ENCODE results near the gene SPEN.

SPEN gene

GRCh38 chr1:15941899-15942660 lies 94.6 kb downstream of the SPEN start:
- Histone ChIP-seq H3K4me1 (ENCODE audit: control insufficient read depth in 1 of 2, insufficient read depth in 2 of 2, low read length in 2 of 2) (peaks cover 6 to 13% of the 10 kb centered on the region in 2 donors), H3K4me3 (ENCODE audit: low read depth in 1 of 2, low read length in 2 of 2) (no peak overlapping the region), H3K9me3 (ENCODE audit: control insufficient read depth in 1 of 2, low read length in 2 of 2) (no peaks in the 10 kb centered on the region), H3K36me3 (ENCODE audit: control insufficient read depth in 1 of 2, insufficient read depth in 2 of 2, low read length in 2 of 2) (peaks cover 59 to 84% of the 10 kb centered on the region in 2 donors), H3K27ac (ENCODE audit: low read length) (no peak overlapping the region), H3K27me3 (ENCODE audit: low read depth, low read length) (no peaks in the 10 kb centered on the region)

DNA sequence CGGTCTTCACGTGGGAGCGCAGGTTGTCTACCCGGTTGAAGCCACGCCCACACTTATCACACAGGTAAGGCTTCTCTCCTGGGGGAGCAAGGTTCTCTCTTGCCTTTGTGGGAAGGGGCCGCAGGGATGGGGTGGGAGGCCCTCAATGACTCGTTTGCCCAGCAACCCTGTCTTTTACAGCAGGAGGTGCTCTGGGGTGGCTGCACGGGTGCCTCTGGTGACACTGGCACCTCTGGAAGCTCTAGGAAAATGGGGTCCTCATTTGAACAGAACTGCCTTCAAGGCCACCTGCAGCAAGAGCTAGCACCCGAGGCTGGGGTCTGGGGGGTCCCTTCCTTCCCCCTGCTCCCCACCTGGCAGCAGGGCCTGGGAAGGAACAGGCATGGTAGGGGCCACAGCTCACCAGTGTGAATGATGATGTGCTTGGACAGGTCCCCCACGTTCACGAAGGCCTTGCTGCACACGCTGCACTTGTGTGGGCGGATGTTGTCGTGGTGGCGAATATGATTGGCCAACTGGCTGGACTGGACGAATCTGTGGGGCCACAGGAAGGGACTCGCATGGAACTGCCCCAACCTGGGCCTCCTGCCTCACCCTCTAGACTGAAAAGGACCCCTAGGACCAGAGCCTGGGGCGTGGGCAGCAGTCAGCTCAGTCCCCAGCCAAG lies 95.3 kb downstream of the SPEN start:
- Histone ChIP-seq H3K4me3 (ENCODE audit: low read depth in 1 of 2, low read length in 2 of 2) (no peak overlapping the region), H3K27ac (ENCODE audit: low read length) (no peak overlapping the region), H3K36me3 (ENCODE audit: control insufficient read depth in 1 of 2, insufficient read depth in 2 of 2, low read length in 2 of 2) (peaks cover 62 to 84% of the 10 kb centered on the region in 2 donors)

DNA sequence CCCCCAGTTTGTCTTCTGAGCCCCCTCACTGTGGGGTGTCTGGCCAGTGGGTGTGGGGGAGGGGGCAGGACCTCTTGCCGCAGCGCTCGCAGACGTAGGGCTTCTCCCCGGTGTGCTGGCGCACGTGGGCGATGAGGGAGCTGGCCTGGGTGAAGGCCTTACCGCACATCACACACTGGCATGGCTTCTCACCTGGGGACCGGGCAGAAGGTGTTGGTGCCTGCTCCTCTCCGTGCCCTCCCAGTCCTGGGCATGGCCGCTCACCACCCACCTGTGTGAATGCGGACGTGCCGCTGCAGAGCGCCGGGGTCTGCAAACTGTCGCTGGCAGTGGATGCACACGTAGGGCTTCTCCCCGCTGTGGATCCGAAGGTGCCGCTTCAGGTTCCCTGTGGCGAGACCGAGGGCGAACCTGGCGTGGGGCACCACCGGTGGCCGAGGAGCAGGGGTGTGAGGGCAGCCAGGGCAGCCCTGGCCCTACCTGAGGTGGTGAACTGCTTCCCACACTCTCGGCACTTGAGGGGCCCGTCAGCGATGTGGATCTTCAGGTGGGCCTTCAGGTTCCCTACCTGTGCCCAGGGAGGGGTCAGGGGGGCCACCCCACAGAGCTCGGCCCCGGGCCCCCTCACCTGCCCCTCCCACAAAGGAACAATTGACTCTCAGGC lies 96.0 kb downstream of the SPEN start:
- no peaks in the 10 kb centered on the region for H3K27me3 ChIP-seq (ENCODE audit: low read depth, low read length)
- no peaks in the 10 kb centered on the region for H3K9me3 ChIP-seq (ENCODE audit: control insufficient read depth in 1 of 2, low read length in 2 of 2)
- H3K27ac ChIP-seq (ENCODE audit: low read length), result no peak overlapping the region
- H3K4me1 ChIP-seq (ENCODE audit: control insufficient read depth in 1 of 2, insufficient read depth in 2 of 2, low read length in 2 of 2), result peaks cover 9 to 17% of the 10 kb centered on the region in 2 donors
- no peak overlapping the region for H3K4me3 ChIP-seq (ENCODE audit: low read depth in 1 of 2, low read length in 2 of 2)
- peaks cover 65 to 84% of the 10 kb centered on the region in 2 donors for H3K36me3 ChIP-seq (ENCODE audit: control insufficient read depth in 1 of 2, insufficient read depth in 2 of 2, low read length in 2 of 2)

More for the DNA sequence above, 95.3 kb downstream of the SPEN start:
- Histone ChIP-seq H3K9me3 (ENCODE audit: control insufficient read depth in 1 of 2, low read length in 2 of 2) (no peaks in the 10 kb centered on the region), H3K4me1 (ENCODE audit: control insufficient read depth in 1 of 2, insufficient read depth in 2 of 2, low read length in 2 of 2) (peaks cover 6 to 13% of the 10 kb centered on the region in 2 donors), H3K27me3 (ENCODE audit: low read depth, low read length) (no peaks in the 10 kb centered on the region)

GRCh38 chr1:15943992-15944307 lies 96.4 kb downstream of the SPEN start:
- Histone ChIP-seq H3K4me3 (ENCODE audit: low read depth in 1 of 2, low read length in 2 of 2) (no peak overlapping the region), H3K9me3 (ENCODE audit: control insufficient read depth in 1 of 2, low read length in 2 of 2) (no peaks in the 10 kb centered on the region), H3K27me3 (ENCODE audit: low read depth, low read length) (no peaks in the 10 kb centered on the region), H3K36me3 (ENCODE audit: control insufficient read depth in 1 of 2, insufficient read depth in 2 of 2, low read length in 2 of 2) (peaks cover 60 to 79% of the 10 kb centered on the region in 2 donors), H3K4me1 (ENCODE audit: control insufficient read depth in 1 of 2, insufficient read depth in 2 of 2, low read length in 2 of 2) (peaks cover 13 to 18% of the 10 kb centered on the region in 2 donors), H3K27ac (ENCODE audit: low read length) (no peak overlapping the region)

DNA sequence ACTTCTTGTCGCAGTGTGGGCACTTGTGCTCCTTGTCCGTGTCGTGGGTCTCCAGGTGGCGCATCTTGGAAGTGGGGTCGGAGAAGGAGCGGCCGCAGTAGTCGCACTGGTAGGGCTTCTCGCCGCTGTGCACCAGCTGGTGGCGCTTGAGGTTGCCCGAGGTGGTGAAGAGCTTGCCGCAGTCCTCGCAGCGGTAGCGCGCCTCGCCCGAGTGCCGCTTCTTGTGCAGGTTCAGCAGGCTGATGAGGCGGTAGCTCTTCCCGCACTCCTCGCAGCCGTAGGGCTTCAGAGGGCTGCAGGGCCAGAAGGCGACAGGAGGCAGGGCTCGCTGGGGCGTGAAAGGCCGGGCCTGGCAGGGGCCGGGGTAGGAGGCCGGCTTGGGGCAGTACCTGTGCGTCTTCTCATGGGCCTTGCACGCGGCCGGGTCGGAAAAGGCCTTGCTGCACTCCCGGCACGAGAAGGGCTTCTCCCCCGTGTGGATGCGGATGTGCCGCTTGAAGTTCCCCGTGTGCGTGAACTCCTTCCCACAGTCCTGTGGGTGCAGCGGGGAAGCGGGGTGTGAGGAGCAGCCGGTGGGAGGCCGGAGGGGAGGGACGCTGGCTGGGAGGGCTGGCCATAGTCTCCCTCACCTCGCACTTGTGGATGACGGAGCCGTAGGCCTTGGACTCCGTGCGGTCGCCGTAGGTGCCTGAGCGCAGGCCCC lies 97.0 kb downstream of the SPEN start:
- Histone ChIP-seq H3K9me3 (ENCODE audit: control insufficient read depth in 1 of 2, low read length in 2 of 2) (no peaks in the 10 kb centered on the region), H3K4me1 (ENCODE audit: control insufficient read depth in 1 of 2, insufficient read depth in 2 of 2, low read length in 2 of 2) (peaks cover 14 to 15% of the 10 kb centered on the region in 2 donors), H3K27ac (ENCODE audit: low read length) (no peak overlapping the region), H3K4me3 (ENCODE audit: low read depth in 1 of 2, low read length in 2 of 2) (no peak overlapping the region), H3K27me3 (ENCODE audit: low read depth, low read length) (no peaks in the 10 kb centered on the region), H3K36me3 (ENCODE audit: control insufficient read depth in 1 of 2, insufficient read depth in 2 of 2, low read length in 2 of 2) (peaks cover 58 to 81% of the 10 kb centered on the region in 2 donors)

DNA sequence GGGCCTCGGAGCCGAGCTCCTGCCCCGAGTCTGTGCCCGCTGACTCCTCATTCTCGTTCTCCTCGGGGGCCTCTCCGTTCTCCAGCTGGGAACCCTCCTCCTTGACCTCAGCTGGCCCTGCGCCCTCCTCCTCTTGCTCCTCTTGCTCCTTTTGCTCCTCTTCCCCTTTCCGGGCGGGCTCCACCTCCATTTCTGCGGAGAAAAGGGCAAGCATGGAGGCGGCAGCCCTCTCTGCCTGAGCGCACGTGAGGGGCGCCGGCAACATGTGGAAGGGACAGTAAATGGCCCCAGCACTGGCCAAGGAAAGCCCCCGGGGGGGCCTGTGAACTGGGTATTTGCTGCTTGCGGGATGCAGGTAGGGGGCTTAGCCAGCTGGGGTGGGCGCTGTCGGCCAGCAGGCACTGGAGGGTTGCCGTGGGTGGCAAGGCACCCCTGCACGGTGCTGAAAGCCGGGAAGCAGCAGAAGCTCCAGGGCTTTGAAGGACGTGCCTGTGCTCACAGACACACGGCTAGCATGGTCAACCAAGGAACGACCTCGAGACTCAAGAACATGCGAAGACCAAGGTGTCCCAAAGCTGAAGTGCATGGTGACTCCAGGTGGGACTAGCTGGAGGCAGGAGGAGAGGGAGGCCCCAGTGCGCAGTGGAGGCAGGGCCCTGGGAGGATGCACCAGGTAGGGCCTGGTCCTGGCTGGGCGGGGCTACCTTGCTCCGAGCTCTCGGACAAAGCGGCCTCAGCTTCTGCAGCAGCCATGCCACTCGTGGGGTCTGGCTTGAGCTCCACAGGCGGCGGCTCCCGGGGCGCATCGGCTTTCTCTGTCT lies 97.7 kb downstream of the SPEN start:
- H3K36me3 ChIP-seq (ENCODE audit: control insufficient read depth in 1 of 2, insufficient read depth in 2 of 2, low read length in 2 of 2), result peaks cover 57 to 81% of the 10 kb centered on the region in 2 donors

DNA sequence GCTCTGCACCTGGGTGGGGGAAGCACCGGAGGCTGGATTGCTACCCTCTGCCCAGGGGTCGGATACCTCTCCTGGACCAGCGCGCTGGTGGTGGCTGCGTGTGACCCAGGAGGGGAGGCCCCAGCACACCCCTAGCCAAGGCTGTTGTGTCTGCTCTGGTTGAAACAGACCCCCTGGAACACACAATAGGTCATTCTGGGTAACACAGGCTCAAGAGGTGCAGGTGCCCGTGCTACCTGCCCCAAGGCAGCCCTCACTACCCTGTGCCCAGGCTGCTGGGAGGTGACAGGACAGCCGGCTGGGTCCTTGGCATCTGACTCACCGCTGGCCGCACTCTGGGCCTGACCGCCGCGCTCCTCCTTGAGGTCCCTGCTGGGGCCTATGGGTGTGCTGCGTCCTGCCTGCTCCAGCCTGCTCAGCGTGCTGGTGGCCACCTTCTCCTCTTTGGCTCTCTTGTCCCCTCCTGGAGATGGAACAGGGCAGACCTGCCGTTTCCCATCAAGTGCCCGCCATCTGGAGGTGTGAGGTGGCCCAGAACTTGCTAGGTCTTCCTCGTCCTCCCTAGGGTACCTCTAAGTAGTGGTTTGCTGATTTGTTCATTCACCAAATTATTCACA lies 98.4 kb downstream of the SPEN start:
- Histone ChIP-seq H3K4me3 (ENCODE audit: low read depth in 1 of 2, low read length in 2 of 2) (no peak overlapping the region), H3K36me3 (ENCODE audit: control insufficient read depth in 1 of 2, insufficient read depth in 2 of 2, low read length in 2 of 2) (peaks cover 50 to 74% of the 10 kb centered on the region in 2 donors), H3K4me1 (ENCODE audit: control insufficient read depth in 1 of 2, insufficient read depth in 2 of 2, low read length in 2 of 2) (peaks cover 24% of the 10 kb centered on the region in 2 donors), H3K9me3 (ENCODE audit: control insufficient read depth in 1 of 2, low read length in 2 of 2) (no peaks in the 10 kb centered on the region), H3K27me3 (ENCODE audit: low read depth, low read length) (no peaks in the 10 kb centered on the region), H3K27ac (ENCODE audit: low read length) (no peak overlapping the region)

More for the DNA sequence above, 97.7 kb downstream of the SPEN start:
- H3K4me3 ChIP-seq (ENCODE audit: low read depth in 1 of 2, low read length in 2 of 2), result no peak overlapping the region
- H3K27ac ChIP-seq (ENCODE audit: low read length), result no peak overlapping the region
- H3K9me3 ChIP-seq (ENCODE audit: control insufficient read depth in 1 of 2, low read length in 2 of 2), result no peaks in the 10 kb centered on the region
- H3K4me1 ChIP-seq (ENCODE audit: control insufficient read depth in 1 of 2, insufficient read depth in 2 of 2, low read length in 2 of 2), result peaks cover 16 to 19% of the 10 kb centered on the region in 2 donors
- H3K27me3 ChIP-seq (ENCODE audit: low read depth, low read length), result no peaks in the 10 kb centered on the region

DNA sequence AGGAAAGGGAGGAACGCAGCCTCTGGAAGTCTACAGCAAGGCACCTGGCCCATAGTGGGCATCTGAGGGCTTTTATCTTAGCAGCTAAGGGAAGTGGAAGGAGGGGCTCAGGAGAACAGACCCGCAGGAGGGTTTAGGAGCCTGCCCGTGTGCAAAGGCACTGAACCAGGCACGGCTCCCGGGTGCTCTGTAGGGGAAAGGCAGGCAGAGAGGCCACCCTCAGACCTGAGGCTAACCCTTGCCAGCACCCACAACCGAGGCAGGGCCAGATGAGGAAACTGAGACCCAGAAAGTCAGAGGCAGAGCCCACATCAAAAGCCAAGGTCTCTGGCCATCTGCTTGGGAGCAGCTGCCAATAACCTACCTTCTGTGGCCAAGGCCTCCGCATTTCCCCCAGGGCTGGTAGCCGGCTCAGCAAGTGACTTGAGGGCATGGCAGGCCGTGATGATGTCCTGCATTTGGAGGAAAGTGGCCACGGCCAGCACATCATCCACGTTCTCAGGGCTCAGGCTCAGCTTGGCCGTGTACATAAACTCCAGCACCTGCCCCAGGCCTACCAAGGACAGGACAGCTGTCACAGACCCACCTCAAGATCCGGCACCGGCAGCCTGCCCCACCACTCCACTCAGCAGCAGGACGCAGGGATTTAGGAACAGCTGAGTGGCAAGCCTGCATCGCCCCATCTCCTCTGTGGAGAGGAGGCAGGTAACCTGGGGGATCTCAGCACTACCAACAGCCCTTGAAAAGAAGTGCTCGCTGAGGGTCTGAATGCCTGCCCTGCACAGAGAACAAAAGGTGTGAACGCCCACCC lies 99.3 kb downstream of the SPEN start:
- H3K36me3 ChIP-seq (ENCODE audit: control insufficient read depth in 1 of 2, insufficient read depth in 2 of 2, low read length in 2 of 2), result peaks cover 43 to 65% of the 10 kb centered on the region in 2 donors
- H3K4me3 ChIP-seq (ENCODE audit: low read depth in 1 of 2, low read length in 2 of 2), result no peak overlapping the region
- peaks cover 24 to 32% of the 10 kb centered on the region in 2 donors for H3K4me1 ChIP-seq (ENCODE audit: control insufficient read depth in 1 of 2, insufficient read depth in 2 of 2, low read length in 2 of 2)
- H3K27ac ChIP-seq (ENCODE audit: low read length), result no peak overlapping the region
- no peaks in the 10 kb centered on the region for H3K9me3 ChIP-seq (ENCODE audit: control insufficient read depth in 1 of 2, low read length in 2 of 2)
- no peaks in the 10 kb centered on the region for H3K27me3 ChIP-seq (ENCODE audit: low read depth, low read length)

DNA sequence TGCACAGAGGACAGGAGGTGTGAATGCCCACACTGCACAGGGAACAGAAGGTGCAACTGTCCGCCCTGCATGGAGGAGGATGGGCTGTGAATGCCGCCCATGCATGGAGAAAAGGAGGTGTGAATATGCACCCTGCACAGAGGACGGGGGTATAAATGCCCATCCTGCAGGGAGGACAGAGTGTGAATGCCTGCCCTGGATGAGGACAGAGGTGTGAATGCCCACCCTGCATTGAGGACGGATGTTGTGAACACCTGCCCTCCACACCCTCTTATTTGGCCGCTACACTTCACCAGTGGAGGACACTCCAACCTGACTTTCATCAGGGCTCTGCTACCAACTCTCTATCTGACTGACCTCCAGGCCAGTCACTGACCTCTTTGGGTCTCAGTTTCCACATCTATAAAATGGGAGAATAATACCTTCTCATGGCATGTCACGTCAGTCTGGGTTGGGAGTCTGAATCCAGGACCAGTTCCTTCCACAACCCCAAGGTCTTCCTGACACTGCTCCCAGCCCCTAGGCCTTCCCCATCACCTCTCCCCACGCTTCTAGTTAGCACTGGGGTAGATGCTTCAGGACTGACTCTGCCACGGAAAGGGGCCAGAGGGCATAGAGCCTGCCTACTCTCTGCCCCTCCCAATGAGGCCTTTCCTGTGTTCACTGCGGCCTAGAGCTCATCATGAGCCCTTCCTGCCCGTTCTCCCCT lies 100.0 kb downstream of the SPEN start:
- Histone ChIP-seq H3K36me3 (ENCODE audit: control insufficient read depth in 1 of 2, insufficient read depth in 2 of 2, low read length in 2 of 2) (peaks cover 35 to 58% of the 10 kb centered on the region in 2 donors), H3K4me1 (ENCODE audit: control insufficient read depth in 1 of 2, insufficient read depth in 2 of 2, low read length in 2 of 2) (peaks cover 24 to 35% of the 10 kb centered on the region in 2 donors), H3K27me3 (ENCODE audit: low read depth, low read length) (no peaks in the 10 kb centered on the region), H3K9me3 (ENCODE audit: control insufficient read depth in 1 of 2, low read length in 2 of 2) (no peaks in the 10 kb centered on the region), H3K27ac (ENCODE audit: low read length) (no peak overlapping the region), H3K4me3 (ENCODE audit: low read depth in 1 of 2, low read length in 2 of 2) (no peak overlapping the region)
